Neural progenitor cell (in vitro differentiated cells): ENCODE data around the gene TMEM39B.
"Not testable (repeated sequence)": the region's sequence is repeated elsewhere in the genome, so short reads cannot be mapped to it uniquely, and the experiment has no call there.

Experiments
- EZH2 ChIP-seq: fragments of 200-600 bp; sonication (generic); IDR thresholded peaks from 2 replicates; pipeline ENCODE4 v1.6.1; 2017; ENCODE audit warnings: antibody characterized with exemption, mild to moderate bottlenecking, moderate library complexity
- EZH2phosphoT487 ChIP-seq: fragments of 200-600 bp; sonication (generic); IDR thresholded peaks from 2 replicates; pipeline ENCODE4 v1.6.1; 2017; ENCODE audit warnings: antibody characterized with exemption
- TF ChIP-seq, protein P1 (sequence below): fragments of 200-600 bp; sonication (generic); IDR thresholded peaks from 2 replicates; pipeline ENCODE4 v1.5.1; 2017; ENCODE audit warnings: antibody characterized with exemption, mild to moderate bottlenecking

DNA sequence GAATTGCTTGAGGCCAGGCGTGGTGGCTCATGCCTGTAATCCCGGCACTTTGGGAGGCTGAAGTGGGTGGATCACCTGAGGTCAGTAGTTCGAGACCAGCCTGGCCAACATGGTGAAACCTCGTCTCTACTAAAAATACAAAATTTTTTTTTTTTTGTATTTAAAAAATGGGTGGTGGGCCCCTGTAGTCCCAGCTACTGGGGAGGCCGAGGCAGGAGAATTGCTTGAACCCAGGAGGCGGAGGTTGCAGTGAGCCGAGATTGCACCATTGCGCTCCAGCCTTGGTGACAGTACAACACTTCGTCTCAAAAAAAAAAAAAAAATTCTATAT is 61.2 kb downstream of the TMEM39B start:
- TF ChIP-seq, protein P1, sequence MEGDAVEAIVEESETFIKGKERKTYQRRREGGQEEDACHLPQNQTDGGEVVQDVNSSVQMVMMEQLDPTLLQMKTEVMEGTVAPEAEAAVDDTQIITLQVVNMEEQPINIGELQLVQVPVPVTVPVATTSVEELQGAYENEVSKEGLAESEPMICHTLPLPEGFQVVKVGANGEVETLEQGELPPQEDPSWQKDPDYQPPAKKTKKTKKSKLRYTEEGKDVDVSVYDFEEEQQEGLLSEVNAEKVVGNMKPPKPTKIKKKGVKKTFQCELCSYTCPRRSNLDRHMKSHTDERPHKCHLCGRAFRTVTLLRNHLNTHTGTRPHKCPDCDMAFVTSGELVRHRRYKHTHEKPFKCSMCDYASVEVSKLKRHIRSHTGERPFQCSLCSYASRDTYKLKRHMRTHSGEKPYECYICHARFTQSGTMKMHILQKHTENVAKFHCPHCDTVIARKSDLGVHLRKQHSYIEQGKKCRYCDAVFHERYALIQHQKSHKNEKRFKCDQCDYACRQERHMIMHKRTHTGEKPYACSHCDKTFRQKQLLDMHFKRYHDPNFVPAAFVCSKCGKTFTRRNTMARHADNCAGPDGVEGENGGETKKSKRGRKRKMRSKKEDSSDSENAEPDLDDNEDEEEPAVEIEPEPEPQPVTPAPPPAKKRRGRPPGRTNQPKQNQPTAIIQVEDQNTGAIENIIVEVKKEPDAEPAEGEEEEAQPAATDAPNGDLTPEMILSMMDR: not testable (repeated sequence)
- TF ChIP-seq EZH2phosphoT487, EZH2: not testable (repeated sequence)
